ENCODE results near the gene CYP46A1. TPM values are rescaled to one million over a fixed set of nuclear protein-coding genes. Genes with fewer than 3 reads are reported as not detected.

CYP46A1 gene
- polyA plus RNA-seq, 2 of the 4 experiments (the other 2 are of a cell fraction), result 0.06 to 0.13 TPM

- no peak for TF ChIP-seq EHF (CRISPR knock-in tag; IDR thresholded peaks at IDR 0.05)
Observed at GRCh38 chr14:99748529-99748928, 64.4 kb downstream of the CYP46A1 start (continued).

- TF ChIP-seq KDM5A (IDR thresholded peaks at IDR 0.05), result no peak
- TF ChIP-seq CBX2 (IDR thresholded peaks at IDR 0.05; ENCODE audit: borderline replicate concordance, low read depth), result no peak
- no peak for TF ChIP-seq JUNB (IDR thresholded peaks at IDR 0.05)
- no peak for TF ChIP-seq ZC3H11A (IDR thresholded peaks at IDR 0.05)
- TF ChIP-seq MAZ (IDR thresholded peaks at IDR 0.05; ENCODE audit: borderline replicate concordance, low read depth, low read length), result no peak
- no peak for TF ChIP-seq NPAS2 (CRISPR knock-in tag; IDR thresholded peaks at IDR 0.05; ENCODE audit: borderline replicate concordance)
- no peak for TF ChIP-seq RCOR1 (IDR thresholded peaks at IDR 0.05; ENCODE audit: low read depth, low read length)
- TF ChIP-seq TFCP2L1 (CRISPR knock-in tag; IDR thresholded peaks at IDR 0.05), result no peak
- TF ChIP-seq ATOH8 (CRISPR knock-in tag; IDR thresholded peaks at IDR 0.05; ENCODE audit: low read depth), result no peak
- TF ChIP-seq HOXA7 (CRISPR knock-in tag; IDR thresholded peaks at IDR 0.05), result no peak
- no peak for TF ChIP-seq ESRRA (IDR thresholded peaks at IDR 0.05; ENCODE audit: borderline replicate concordance, low read length)
- TF ChIP-seq HOXB13 (CRISPR knock-in tag; IDR thresholded peaks at IDR 0.05; ENCODE audit: low read depth), result no peak
- no peak for TF ChIP-seq ZNF302 (CRISPR knock-in tag; IDR thresholded peaks at IDR 0.05)
- peak; percentile 20 to 55; a peak in 3 of 6 replicates for ATAC-seq
- no peak for FAIRE-seq
- peak in 1 of 2 experiments; percentile 52 for DNase-seq (ENCODE audit: low read depth in 1 of 2, low spot score in 1 of 2)
- Histone ChIP-seq H3K27ac (peak overlapping the region in 1 of 2 experiments; percentile 92; a peak in 2 of 6 replicates), H3K9me3 (no peaks in the 10 kb centered on the region), H3K4me2 (no peak overlapping the region), H3K4me1 (peaks cover 43% of the 10 kb centered on the region), H3K4me3 (no peak overlapping the region)
- ChIA-PET CTCF (interaction anchor here (1.2 to 20.7 kb wide), 4 partner anchors 15 to 44 kb away, joined by 3 to 263 read pairs (median 14); partner anchors contain the start of gene EML1), POLR2A (no interaction called here)
- WGBS (ENCODE audit: missing lambda C conversion rate), result 73% methylated on average over 13 of the region's 13 CpGs
Observed at GRCh38 chr14:99749142-99749541, 65.0 kb downstream of the CYP46A1 start.

GRCh38 chr14:99749763-99750715, 65.9 kb downstream of the CYP46A1 start:
- H3K9me3 ChIP-seq, result no peaks in the 10 kb centered on the region
- ATAC-seq (no peak), FAIRE-seq (no peak), DNase-seq (ENCODE audit: low read depth in 1 of 2, low spot score in 1 of 2) (no peak)
- WGBS (ENCODE audit: missing lambda C conversion rate), result 73% methylated on average over 23 of the region's 23 CpGs
- ChIA-PET CTCF (interaction anchor here (1.0 to 20.7 kb wide), 5 partner anchors 16 to 149 kb away, joined by 3 to 263 read pairs (median 3); partner anchors contain the start of gene EML1), POLR2A (no interaction called here)
- no peak overlapping the region for H3K4me3 ChIP-seq
- H3K4me1 ChIP-seq, result peaks cover 52% of the 10 kb centered on the region
- H3K27ac ChIP-seq, result peak overlapping the region in 1 of 2 experiments; percentile 92; a peak in 2 of 6 replicates
- TF ChIP-seq CBX8 (IDR thresholded peaks at IDR 0.05), result no peak
- peak; percentile 90; the same call in 1 of the 2 replicates for TF ChIP-seq KDM1A (IDR thresholded peaks at IDR 0.05; ENCODE audit: low read depth)
- TF ChIP-seq CEBPB (IDR thresholded peaks at IDR 0.05), result no peak
- peak; percentile 81 for TF ChIP-seq ZFP36 (IDR thresholded peaks at IDR 0.05; ENCODE audit: borderline replicate concordance, partially characterized antibody)
- TF ChIP-seq MAX (IDR thresholded peaks at IDR 0.05), result no peak
- TF ChIP-seq HEYL (CRISPR knock-in tag; IDR thresholded peaks at IDR 0.05), result no peak
- TF ChIP-seq GATA3 (IDR thresholded peaks at IDR 0.05; ENCODE audit: borderline replicate concordance), result no peak
- TF ChIP-seq HDAC2 (IDR thresholded peaks at IDR 0.05), result peak; percentile 65; the same call in 1 of the 2 replicates
- no peak for TF ChIP-seq EP300 (IDR thresholded peaks at IDR 0.05)
- no peak for TF ChIP-seq CHD4 (IDR thresholded peaks at IDR 0.05; ENCODE audit: borderline replicate concordance)
- TF ChIP-seq JUN (IDR thresholded peaks at IDR 0.05), result no peak
- TF ChIP-seq JUNB (IDR thresholded peaks at IDR 0.05), result no peak
- TF ChIP-seq NR3C1 (IDR thresholded peaks at IDR 0.05), result no peak
- no peak for TF ChIP-seq HOXA7 (CRISPR knock-in tag; IDR thresholded peaks at IDR 0.05)
- no peak for TF ChIP-seq CBX2 (IDR thresholded peaks at IDR 0.05; ENCODE audit: borderline replicate concordance, low read depth)
- H3K4me2 ChIP-seq, result no peak overlapping the region
